PFSK-1 (cell line): ENCODE measurements around the gene OPCML.

Source experiments
- POLR2AphosphoS5 ChIP-seq: IDR thresholded peaks from 2 replicates; pipeline ENCODE4 v1.6.1; 2012; ENCODE audit warnings: low read depth, mild to moderate bottlenecking, control low read depth, low read length, moderate library complexity
- REST ChIP-seq, 2 experiments: IDR thresholded peaks; 2 replicates each; pipeline versions ENCODE4 v1.6.1 to v1.8.0; 2011 to 2012; ENCODE audit warnings: low read depth in 2 of 2, low read length in 2 of 2, control low read depth in 1 of 2, inconsistent platforms in 1 of 2, mild to moderate bottlenecking in 1 of 2, moderate library complexity in 1 of 2; ENCODE audit not compliant: insufficient read depth in 1 of 2
- SIN3A ChIP-seq: IDR thresholded peaks from 2 replicates; pipeline ENCODE4 v1.6.1; 2012; ENCODE audit warnings: mild to moderate bottlenecking, low read length, moderate library complexity, borderline replicate concordance; ENCODE audit not compliant: insufficient read depth
- TAF1 ChIP-seq: IDR thresholded peaks from 2 replicates; pipeline ENCODE4 v1.6.1; 2012; ENCODE audit warnings: low read length, control low read depth, borderline replicate concordance; ENCODE audit not compliant: insufficient read depth

GRCh38 chr11:133271206-133271605 lies 261.1 kb downstream of the OPCML start:
- TF ChIP-seq REST (IDR thresholded peaks at IDR 0.05; ENCODE audit: insufficient read depth in 1 of 2, low read depth in 2 of 2, low read length in 2 of 2) = no peak
- no peak for TF ChIP-seq POLR2AphosphoS5
- TF ChIP-seq TAF1 = no peak
- no peak for TF ChIP-seq SIN3A
